ENCODE measurements around the gene CDK17.

DNA sequence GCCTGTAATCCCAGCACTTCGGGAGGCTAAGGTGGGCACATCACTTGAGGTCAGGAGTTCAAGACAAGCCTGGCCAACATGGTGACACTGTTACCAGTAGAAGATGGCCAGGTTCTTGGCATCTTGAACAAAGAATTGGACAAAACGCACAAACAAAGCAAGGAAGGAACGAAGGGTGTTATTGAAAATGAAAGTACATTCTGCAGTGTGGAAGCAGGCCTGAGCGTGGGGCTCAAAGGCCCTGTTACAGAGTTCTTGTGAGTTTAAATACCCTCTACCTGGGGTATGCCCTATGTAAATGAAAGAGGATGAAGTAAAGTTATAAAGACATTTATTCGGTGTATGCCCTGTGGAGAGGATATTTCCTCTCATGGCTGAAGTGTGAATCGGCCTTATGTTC, 20.8 kb upstream of the CDK17 start:
- TF ChIP-seq CTCF (IDR thresholded peaks at IDR 0.05) (no peak), POLR2A (IDR thresholded peaks at IDR 0.05) (no peak), POLR2AphosphoS5 (IDR thresholded peaks at IDR 0.05) (no peak)

Measured in breast epithelium (tissue), 3 donors.